Measurements from ENCODE around the gene WT1. TPM values are rescaled to one million over a fixed set of nuclear protein-coding genes. Genes with fewer than 3 reads are reported as not detected.

WT1 gene
- total RNA-seq, 1 donor from 2014 or later, result 2.3 TPM

- DNase-seq (ENCODE audit: low spot score), result no peak
- intact Hi-C loops (cut with DNase I), result no loop called here
Observed at GRCh38 chr11:32439501-32440210, 4.3 kb upstream of the WT1 start.

- DNase-seq (ENCODE audit: low spot score), result no peak
Observed at GRCh38 chr11:32438866-32439489, 3.6 kb upstream of the WT1 start.

GRCh38 chr11:32438346-32438865 lies 3.1 kb upstream of the WT1 start:
- intact Hi-C loops (cut with DNase I), result no loop called here
- DNase-seq (ENCODE audit: low spot score), result no peak

More at GRCh38 chr11:32438866-32439489, 3.6 kb upstream of the WT1 start:
- intact Hi-C loops (cut with DNase I), result no loop called here

- DNase-seq (ENCODE audit: low spot score), result no peak
- intact Hi-C loops (cut with DNase I), result no loop called here
Observed at GRCh38 chr11:32437495-32438345, 2.4 kb upstream of the WT1 start.

- no peak for DNase-seq (ENCODE audit: low spot score)
- intact Hi-C loops (cut with DNase I), result no loop called here
Observed at GRCh38 chr11:32436751-32437494, 1.6 kb upstream of the WT1 start.

- intact Hi-C loops (cut with DNase I), result no loop called here
- DNase-seq (ENCODE audit: low spot score), result no peak
Observed at GRCh38 chr11:32435942-32436750, 807 bp upstream of the WT1 start.

- DNase-seq (ENCODE audit: low spot score), result no peak
- intact Hi-C loops (cut with DNase I), result no loop called here
Observed at GRCh38 chr11:32435152-32435480, 223 bp downstream of the WT1 start.

GRCh38 chr11:32434356-32435151 lies 785 bp downstream of the WT1 start:
- DNase-seq (ENCODE audit: low spot score), result no peak
- intact Hi-C loops (cut with DNase I), result no loop called here

- DNase-seq (ENCODE audit: low spot score), result no peak
- intact Hi-C loops (cut with DNase I), result no loop called here
Observed at GRCh38 chr11:32433914-32434355, 1.4 kb downstream of the WT1 start.

- no peak for DNase-seq (ENCODE audit: low spot score)
- intact Hi-C loops (cut with DNase I), result no loop called here
Observed at GRCh38 chr11:32433101-32433913, 2.0 kb downstream of the WT1 start.

- intact Hi-C loops (cut with DNase I), result no loop called here
- no peak for DNase-seq (ENCODE audit: low spot score)
Observed at GRCh38 chr11:32432565-32432964, 2.8 kb downstream of the WT1 start.

- DNase-seq (ENCODE audit: low spot score), result no peak
- intact Hi-C loops (cut with DNase I), result no loop called here
Observed at GRCh38 chr11:32430568-32431381, 4.6 kb downstream of the WT1 start.

GRCh38 chr11:32429477-32429876 lies 5.9 kb downstream of the WT1 start:
- DNase-seq (ENCODE audit: low spot score), result no peak
- intact Hi-C loops (cut with DNase I), result no loop called here

- intact Hi-C loops (cut with DNase I), result no loop called here
- no peak for DNase-seq (ENCODE audit: low spot score)
Observed at GRCh38 chr11:32428665-32429303, 6.6 kb downstream of the WT1 start.

GRCh38 chr11:32427935-32428664 lies 7.2 kb downstream of the WT1 start:
- DNase-seq (ENCODE audit: low spot score), result no peak
- intact Hi-C loops (cut with DNase I), result no loop called here

GRCh38 chr11:32427616-32427934 lies 7.8 kb downstream of the WT1 start:
- DNase-seq (ENCODE audit: low spot score), result no peak
- intact Hi-C loops (cut with DNase I), result no loop called here
